HepG2 (cell line): ENCODE data around the gene NPHP3. TPM values are rescaled to one million over a fixed set of nuclear protein-coding genes. Genes with fewer than 3 reads are reported as not detected.
A peak's percentile ranks its signal among the peaks of the same experiment; 100 is the strongest.

Experiments
- BRCA1 ChIP-seq: sonication (generic); formaldehyde crosslinking; IDR thresholded peaks from 2 replicates; pipeline ENCODE4 v1.4.0; 2020; ENCODE audit warnings: missing genetic modification reagents
- HMG20B ChIP-seq: conservative IDR thresholded peaks from 2 replicates; pipeline ENCODE4 v1.6.1; 2016; ENCODE audit warnings: missing genetic modification reagents, missing compliant biosample characterization
- NCOA1 ChIP-seq: sonication (generic); formaldehyde crosslinking; IDR thresholded peaks from 2 replicates; pipeline ENCODE4 v1.9.0; 2021; ENCODE audit warnings: missing genetic modification reagents
- NR2F6 ChIP-seq, 2 experiments: IDR thresholded peaks; 2 replicates each; pipeline ENCODE4 v1.6.1; 2016; ENCODE audit warnings: antibody characterized with exemption in 1 of 2, mild to moderate bottlenecking in 1 of 2
- PHF20 ChIP-seq: sonication (generic); formaldehyde crosslinking; IDR thresholded peaks from 2 replicates; pipeline ENCODE4 v1.5.0; 2020; ENCODE audit warnings: mild to moderate bottlenecking, missing genetic modification reagents
- SP4 ChIP-seq: sonication (generic); formaldehyde crosslinking; IDR thresholded peaks from 2 replicates; pipeline ENCODE4 v1.8.1; 2023; ENCODE audit warnings: mild to moderate bottlenecking, missing genetic modification reagents
- TOPORS ChIP-seq: sonication (generic); formaldehyde crosslinking; IDR thresholded peaks from 2 replicates; pipeline ENCODE4 v1.8.0; 2023; ENCODE audit warnings: mild to moderate bottlenecking, missing genetic modification reagents
- ZBTB10 ChIP-seq: sonication (generic); formaldehyde crosslinking; IDR thresholded peaks from 2 replicates; pipeline ENCODE4 v1.4.0; 2020; ENCODE audit warnings: missing genetic modification reagents, borderline replicate concordance
- ZNF10 ChIP-seq: sonication (generic); formaldehyde crosslinking; IDR thresholded peaks from 2 replicates; pipeline ENCODE4 v1.4.0; 2020; ENCODE audit warnings: mild to moderate bottlenecking, low read depth, missing genetic modification reagents, borderline replicate concordance
- ZNF264 ChIP-seq: sonication (generic); formaldehyde crosslinking; IDR thresholded peaks from 2 replicates; pipeline ENCODE4 v1.4.0; 2020; ENCODE audit warnings: missing genetic modification reagents
- ZNF567 ChIP-seq: sonication (generic); formaldehyde crosslinking; IDR thresholded peaks from 2 replicates; pipeline ENCODE4 v1.8.1; 2023; ENCODE audit warnings: mild to moderate bottlenecking, missing genetic modification reagents, borderline replicate concordance
- ZNF598 ChIP-seq: sonication (generic); formaldehyde crosslinking; IDR thresholded peaks from 2 replicates; pipeline ENCODE4 v1.5.1; 2020; ENCODE audit warnings: mild to moderate bottlenecking, missing genetic modification reagents, borderline replicate concordance
- ZNF605 ChIP-seq: sonication (generic); formaldehyde crosslinking; IDR thresholded peaks from 2 replicates; pipeline ENCODE4 v1.8.0; 2022; ENCODE audit warnings: mild to moderate bottlenecking, missing genetic modification reagents
- ZNF773 ChIP-seq: sonication (generic); formaldehyde crosslinking; IDR thresholded peaks from 2 replicates; pipeline ENCODE4 v1.4.0; 2020; ENCODE audit warnings: missing genetic modification reagents, borderline replicate concordance
- ZNF800 ChIP-seq: sonication (generic); formaldehyde crosslinking; IDR thresholded peaks from 2 replicates; pipeline ENCODE4 v1.4.0; 2020; ENCODE audit warnings: missing genetic modification reagents
- polyA plus RNA-seq, 8 experiments: library from polyadenylated mRNA; depleted of rRNA in 3 of 8; stranded (reverse) in 7 of 8; unstranded in 1 of 8; fragments of >200 nt; fragmentation: Illumina TruSeq in 4 of 8; extraction: Trizol in 4 of 8; gene quantifications; 2 replicates each; pipeline versions ENCODE4 v1.2.1 to v1.2.3, GENCODE V29; 2011 to 2016; ENCODE audit warnings: low read depth in 4 of 8, missing spikeins in 1 of 8, mixed read lengths in 1 of 8; ENCODE audit not compliant: insufficient read depth in 1 of 8
- total RNA-seq, 5 experiments: library from RNA; depleted of rRNA; stranded (reverse); fragments of >200 nt; fragmentation: Illumina TruSeq; extraction: Trizol; gene quantifications; 2 replicates each; pipeline ENCODE4 v1.2.3, GENCODE V29; 2016; ENCODE audit warnings: low read depth in 1 of 5

NPHP3 gene
- total and polyA plus RNA-seq, 2 of the 13 experiments (the other 11 are each of a cell fraction or from before 2014, with no cell fraction given) = 11.0 to 20.2 TPM

GRCh38 chr3:132660052-132660810 is 62.0 kb downstream of the NPHP3 start, which contains the start of gene UBA5 (continued):
- TF ChIP-seq TOPORS (CRISPR knock-in tag) (no peak), NR2F6 (IDR thresholded peaks at IDR 0.05) (no peak), NR2F6 (CRISPR knock-in tag; IDR thresholded peaks at IDR 0.05) (0 out of 2 replicates have a peak, but pooled peaks have one; percentile 5), SP4 (0 out of 2 replicates have a peak, but pooled peaks have one; percentile 40), ZNF10 (CRISPR knock-in tag) (no peak), ZNF800 (CRISPR knock-in tag) (0 out of 2 replicates have a peak, but pooled peaks have one; percentile 32), ZNF567 (CRISPR knock-in tag) (0 out of 2 replicates have a peak, but pooled peaks have one; percentile 32), NCOA1 (CRISPR knock-in tag) (no peak), ZNF773 (CRISPR knock-in tag) (no peak), HMG20B (peak; percentile 26; the same call in 1 of the 2 replicates), ZNF598 (CRISPR knock-in tag) (peak; percentile 63; the same call in 1 of the 2 replicates), ZNF605 (CRISPR knock-in tag) (peak; percentile 17; the same call in 1 of the 2 replicates), ZNF264 (CRISPR knock-in tag) (no peak), ZBTB10 (CRISPR knock-in tag) (peak; percentile 51; the same call in 1 of the 2 replicates), PHF20 (peak; percentile 78), BRCA1 (CRISPR knock-in tag) (peak; percentile 40; the same call in 1 of the 2 replicates)
- TF ChIP-seq, all 625 proteins: peak for 187
